GM10847 (cell line): ENCODE results near the gene ADK.

ENCODE experiments used
- POLR2A ChIP-seq: IDR thresholded peaks from 2 replicates; pipeline ENCODE4 v1.6.1; 2011; ENCODE audit not compliant: insufficient read length; ENCODE audit errors: extremely low read depth

The ADK gene

GRCh38 chr10:74586088-74586585, 435.1 kb downstream of the ADK start:
- no peak for TF ChIP-seq POLR2A

DNA sequence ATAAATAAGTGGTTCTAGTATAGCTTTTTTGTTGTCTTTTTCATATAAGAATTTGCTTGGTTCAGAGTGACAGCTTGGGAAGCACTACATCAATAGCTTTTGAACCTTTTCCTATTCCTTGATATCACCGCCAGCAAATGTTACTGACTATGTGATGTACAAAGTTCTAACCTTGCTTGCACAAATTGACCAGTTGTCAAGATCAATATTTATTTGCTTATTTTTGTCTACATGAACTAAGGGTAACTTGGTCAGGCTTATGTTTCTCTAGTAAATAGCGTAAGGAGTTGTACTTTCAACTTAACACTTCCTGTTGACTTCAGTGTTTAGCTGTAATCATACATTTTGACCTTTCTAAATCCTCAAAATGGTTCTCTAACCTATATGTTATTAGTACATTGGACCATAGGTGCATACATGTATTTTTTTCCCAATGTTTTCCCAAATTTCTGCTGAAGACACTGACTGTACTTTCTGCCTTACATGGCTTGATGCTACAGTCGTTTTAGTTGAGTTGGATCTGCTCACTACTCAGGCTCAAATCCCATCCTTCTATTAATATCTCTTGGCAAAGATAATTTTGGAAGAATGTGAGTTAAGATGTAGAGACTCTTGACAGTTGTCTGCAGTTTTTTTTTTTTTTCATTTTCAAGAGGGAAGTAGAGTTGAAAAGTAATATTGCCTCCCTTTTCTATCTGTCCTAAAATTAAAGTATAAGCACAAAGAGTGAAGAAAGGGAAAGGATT, 436.3 kb downstream of the ADK start:
- TF ChIP-seq POLR2A = no peak

DNA sequence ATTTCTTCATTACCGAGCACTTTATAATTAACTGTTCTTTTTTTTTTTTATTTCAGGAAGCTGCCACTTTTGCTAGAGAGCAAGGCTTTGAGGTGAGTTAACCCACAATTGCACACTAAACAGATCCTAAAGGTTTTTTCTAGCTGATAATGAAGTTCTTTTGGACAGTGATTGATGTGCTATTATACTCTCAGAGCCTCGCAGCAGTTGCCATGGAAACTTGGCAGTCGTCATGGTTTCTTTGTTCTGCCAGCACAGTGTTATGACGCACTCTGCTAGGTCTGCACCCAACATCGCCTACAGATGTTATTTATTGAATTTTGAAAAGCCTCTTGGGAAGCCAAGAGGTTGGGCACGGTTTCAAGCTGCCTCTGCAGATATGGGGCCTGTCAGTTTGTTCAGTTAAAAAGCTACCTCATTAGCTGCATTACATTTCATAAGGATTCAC, 438.2 kb downstream of the ADK start:
- TF ChIP-seq POLR2A = no peak

- no peak for TF ChIP-seq POLR2A
Observed at GRCh38 chr10:74589851-74590250, 438.8 kb downstream of the ADK start.

DNA sequence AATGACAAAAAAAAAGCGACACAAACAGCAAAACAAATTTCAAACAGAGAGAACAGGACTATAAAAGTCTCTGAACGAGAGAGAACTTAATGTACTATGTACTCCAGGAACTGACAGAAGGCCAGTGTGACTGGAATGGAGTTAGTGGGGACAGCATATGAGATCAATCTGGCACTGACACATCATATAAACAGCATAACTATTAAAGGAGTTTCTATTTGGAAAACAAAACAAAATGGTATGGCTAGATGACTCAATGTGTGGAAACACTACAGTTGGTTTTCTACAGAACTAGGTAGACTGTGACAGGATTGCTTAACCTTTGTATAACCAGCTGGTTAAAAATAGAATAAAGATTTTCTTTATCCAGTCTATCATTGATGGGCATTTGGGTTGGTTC, 442.4 kb downstream of the ADK start:
- no peak for TF ChIP-seq POLR2A

GRCh38 chr10:74596713-74597112, 445.7 kb downstream of the ADK start:
- TF ChIP-seq POLR2A = no peak

DNA sequence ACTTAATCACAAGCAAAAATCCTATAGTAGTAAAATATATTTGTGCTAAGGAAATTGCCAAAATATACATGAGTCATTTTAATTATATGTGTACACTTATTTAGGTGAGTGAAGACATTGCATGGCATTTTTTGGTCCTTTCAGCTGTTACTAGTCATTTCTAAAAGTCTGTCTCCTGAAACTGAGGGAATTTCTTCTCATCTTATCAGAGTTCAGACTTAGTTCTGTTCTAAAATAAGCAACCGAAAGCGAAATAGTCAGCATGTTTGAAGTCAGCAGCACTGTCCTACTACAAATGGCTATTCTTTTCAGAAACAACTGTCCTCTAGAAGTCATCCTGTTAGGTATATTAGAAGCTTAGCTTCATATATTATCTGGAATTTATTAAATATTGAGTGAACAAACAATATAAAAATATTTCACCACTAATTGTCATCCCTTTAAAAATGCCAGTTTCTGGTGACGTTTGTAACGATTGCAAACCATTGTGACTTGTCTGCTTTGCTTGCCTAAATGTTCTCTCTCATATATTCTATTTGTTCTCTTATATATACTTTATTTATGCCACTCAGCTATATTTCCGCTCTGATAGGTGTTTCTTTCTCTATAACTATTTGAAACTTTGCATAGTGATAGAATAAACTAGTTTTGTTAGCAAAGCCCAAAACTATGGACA, 448.0 kb downstream of the ADK start:
- TF ChIP-seq POLR2A = no peak

DNA sequence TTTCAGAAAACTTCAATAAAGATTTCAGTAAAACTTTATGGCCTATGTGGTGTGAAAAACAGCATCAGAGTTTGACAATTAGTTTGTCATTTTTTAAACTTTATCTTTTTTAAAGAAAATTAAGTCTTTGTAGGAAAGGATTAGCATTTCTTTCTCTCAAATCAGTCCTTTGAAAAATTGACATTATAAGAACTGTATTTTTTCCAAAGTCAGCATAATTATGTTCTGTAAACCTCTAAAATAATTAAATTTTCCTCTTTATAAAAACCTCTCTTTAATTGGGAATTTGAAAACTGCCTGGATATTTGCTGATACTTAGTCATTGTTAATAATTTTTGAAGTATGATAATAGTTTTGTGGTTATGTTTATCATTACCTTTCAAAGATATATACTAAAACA, 448.7 kb downstream of the ADK start:
- TF ChIP-seq POLR2A = no peak

DNA sequence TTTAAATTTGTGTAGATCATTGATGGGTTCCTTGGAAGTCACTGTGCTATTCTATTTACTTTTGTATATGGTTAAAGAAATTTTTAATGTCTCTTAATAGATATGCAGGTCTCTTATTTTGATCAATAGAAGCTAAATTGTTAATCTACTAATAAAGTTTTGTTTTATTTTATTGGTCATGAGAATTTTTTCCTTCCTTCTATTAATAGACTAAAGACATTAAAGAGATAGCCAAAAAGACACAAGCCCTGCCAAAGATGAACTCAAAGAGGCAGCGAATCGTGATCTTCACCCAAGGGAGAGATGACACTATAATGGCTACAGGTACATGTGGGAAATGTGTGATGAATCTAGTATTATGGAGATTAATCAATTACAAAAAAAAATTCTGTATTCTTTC, 449.1 kb downstream of the ADK start:
- no peak for TF ChIP-seq POLR2A

- TF ChIP-seq POLR2A = no peak
Observed at GRCh38 chr10:74602576-74602975, 451.6 kb downstream of the ADK start.

DNA sequence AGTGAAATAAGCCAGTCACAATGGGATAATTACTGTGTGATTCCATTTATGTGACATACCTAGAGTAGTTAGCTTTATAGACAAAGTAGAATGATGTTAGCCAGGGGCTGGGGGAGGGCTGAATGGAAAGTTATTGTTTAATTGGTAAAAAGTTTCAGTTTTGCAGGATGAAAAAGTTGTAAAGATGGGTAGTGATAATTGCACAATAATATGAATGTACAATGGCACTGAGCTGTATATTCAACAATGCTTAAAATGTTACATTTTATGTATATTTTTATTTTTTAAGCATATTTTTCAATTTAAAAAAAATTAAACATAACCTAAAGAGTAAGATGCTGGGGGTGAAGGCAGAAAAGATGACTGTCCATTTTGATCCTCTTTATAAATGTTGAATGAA, 459.3 kb downstream of the ADK start:
- TF ChIP-seq POLR2A = no peak

- TF ChIP-seq POLR2A = no peak
Observed at GRCh38 chr10:74612195-74612594, 461.2 kb downstream of the ADK start.

DNA sequence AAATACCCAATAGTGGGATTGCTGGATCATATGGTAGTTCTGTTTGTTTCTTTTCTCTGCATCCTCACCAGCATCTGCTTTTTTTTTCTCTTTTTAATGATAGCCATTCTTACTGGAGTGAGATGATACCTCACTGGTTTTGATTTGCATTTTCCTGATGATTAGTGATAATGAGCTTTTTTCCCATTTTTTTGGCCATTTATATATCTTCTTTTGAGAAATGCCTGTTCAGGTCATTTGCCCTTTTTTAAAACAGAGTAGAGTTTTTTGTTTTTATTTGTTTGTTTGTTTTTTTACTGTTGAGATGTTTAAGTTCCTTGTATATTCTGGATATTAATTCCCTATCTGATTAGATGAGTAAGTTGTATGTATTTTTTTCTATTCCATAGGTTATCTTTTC, 469.6 kb downstream of the ADK start:
- no peak for TF ChIP-seq POLR2A

- no peak for TF ChIP-seq POLR2A
Observed at GRCh38 chr10:74623786-74624185, 472.8 kb downstream of the ADK start.

GRCh38 chr10:74624501-74624900, 473.5 kb downstream of the ADK start:
- TF ChIP-seq POLR2A = no peak

GRCh38 chr10:74628136-74628535, 477.1 kb downstream of the ADK start:
- TF ChIP-seq POLR2A = no peak
